HG03558 (cell line): ENCODE data around the gene ACSM4.
"Not testable (repeated sequence)": the region's sequence is repeated elsewhere in the genome, so short reads cannot be mapped to it uniquely, and the experiment has no call there.

Source experiments
- ATAC-seq: cut with Tn5 transposase; IDR thresholded peaks from one replicate; pipeline ENCODE4 v1.9.1; 2021; ENCODE audit warnings: moderate number of reproducible peaks; ENCODE audit not compliant: unreplicated experiment; ENCODE audit errors: extremely low read depth

Gene ACSM4

GRCh38 chr12:7327918-7328317 is 24.0 kb downstream of the ACSM4 start:
- no peak for ATAC-seq

- not testable (repeated sequence) for ATAC-seq
Measured at GRCh38 chr12:7337790-7338189, 33.9 kb downstream of the ACSM4 start.

GRCh38 chr12:7339675-7340074 is 35.8 kb downstream of the ACSM4 start:
- no peak for ATAC-seq

- no peak for ATAC-seq
Measured at GRCh38 chr12:7344833-7345606, 41.1 kb downstream of the ACSM4 start.

GRCh38 chr12:7346551-7347225 is 42.8 kb downstream of the ACSM4 start:
- no peak for ATAC-seq

- ATAC-seq = no peak
Measured at GRCh38 chr12:7349418-7349817, 45.5 kb downstream of the ACSM4 start.

- no peak for ATAC-seq
Measured at GRCh38 chr12:7351177-7351576, 47.3 kb downstream of the ACSM4 start.

GRCh38 chr12:7352661-7353060 is 48.8 kb downstream of the ACSM4 start:
- ATAC-seq = no peak

- ATAC-seq = no peak
Measured at GRCh38 chr12:7354529-7354928, 50.7 kb downstream of the ACSM4 start.

GRCh38 chr12:7361265-7361664 is 57.4 kb downstream of the ACSM4 start:
- no peak for ATAC-seq

GRCh38 chr12:7362734-7363133 is 58.9 kb downstream of the ACSM4 start:
- ATAC-seq = no peak

- ATAC-seq = no peak
Measured at GRCh38 chr12:7369274-7369729, 65.4 kb downstream of the ACSM4 start.

- ATAC-seq = no peak
Measured at GRCh38 chr12:7373226-7373625, 69.4 kb downstream of the ACSM4 start.

GRCh38 chr12:7374423-7375144 is 70.7 kb downstream of the ACSM4 start:
- ATAC-seq = no peak

- no peak for ATAC-seq
Measured at GRCh38 chr12:7375145-7375543, 71.3 kb downstream of the ACSM4 start.

GRCh38 chr12:7376196-7376595 is 72.3 kb downstream of the ACSM4 start:
- no peak for ATAC-seq
